Right ventricle myocardium superior (tissue), 1 donor: ENCODE data around the gene XPR1. TPM values are rescaled to one million over a fixed set of nuclear protein-coding genes. Genes with fewer than 3 reads are reported as not detected.

ENCODE experiments used
- ATAC-seq: fragments of 200-7000 bp; cut with Tn5 transposase; one replicate; pipeline ENCODE4 v1.9.1; 2020; ENCODE audit warnings: mild to moderate bottlenecking; ENCODE audit not compliant: poor library complexity
- DNase-seq: peaks from one replicate; pipeline ENCODE4 v3.0.0-alpha.2; 2020
- intact Hi-C: fragments of 100-400 bp; cut with DNase I; formaldehyde crosslinking; loops from one replicate; pipeline ENCODE4 v1.11.2; 2022
- long read RNA-seq: library from polyadenylated mRNA; unstranded; transcript quantifications from one replicate; pipeline ENCODE4 v2.0.0, GENCODE V29; 2021
- total RNA-seq: library from RNA; stranded (reverse); fragmentation: NEBNext Ultra II Directional; extraction: Animal tissue kit (Norgen Biotek cat#: 25700); gene quantifications from one replicate; pipeline ENCODE4 v1.2.1, GENCODE V29; 2021
- donor health status: DM: no; HTN: yes; CAD: no; lungs with severe emphysema.

Gene XPR1
- total RNA-seq: 38.6 TPM
- long read RNA-seq, full-length matches to known transcripts: 1 of 16 reads
- long read RNA-seq, partial matches to known transcripts: 9 of 16 reads
- long read RNA-seq, other reads (novel, unspliced or antisense): 6 of 16 reads

- DNase-seq (peak; percentile 97), ATAC-seq (peak; percentile 97)
- intact Hi-C loops: loop anchor here (5.0 to 10.0 kb wide), 2 partner anchors 90 to 223 kb away; no protein-coding TSS in a partner anchor
These were observed at the start of gene XPR1 for GRCh38 chr1:180631766-180632325. Gene XPR1, plus strand, starts transcription at chr1:180632022. Its CDS starts 180 bp downstream, at chr1:180632202.

- no peak for ATAC-seq
- no peak for DNase-seq
- intact Hi-C loops: no loop called here
These were observed 47.0 kb upstream of the XPR1 start for GRCh38 chr1:180584869-180585268.

- DNase-seq (no peak), ATAC-seq (no peak)
- intact Hi-C loops: no loop called here
These were observed 45.8 kb upstream of the XPR1 start for GRCh38 chr1:180585994-180586359.

- no peak for ATAC-seq
- intact Hi-C loops: no loop called here
- DNase-seq: no peak
These were observed 45.1 kb upstream of the XPR1 start for GRCh38 chr1:180586671-180587155.

- ATAC-seq (no peak), DNase-seq (no peak)
- intact Hi-C loops: no loop called here
These were observed 43.7 kb upstream of the XPR1 start for GRCh38 chr1:180588121-180588520.

- DNase-seq: no peak
- ATAC-seq: no peak
- intact Hi-C loops: no loop called here
These were observed 40.9 kb upstream of the XPR1 start for GRCh38 chr1:180590889-180591288.

GRCh38 chr1:180593382-180593781, 38.4 kb upstream of the XPR1 start:
- ATAC-seq: peak; percentile 95
- intact Hi-C loops: no loop called here
- no peak for DNase-seq

GRCh38 chr1:180594723-180595122, 37.1 kb upstream of the XPR1 start:
- no peak for DNase-seq
- ATAC-seq: no peak
- intact Hi-C loops: no loop called here

GRCh38 chr1:180595966-180596365, 35.9 kb upstream of the XPR1 start:
- intact Hi-C loops: no loop called here
- no peak for ATAC-seq
- DNase-seq: no peak

- intact Hi-C loops: no loop called here
- no peak for DNase-seq
- ATAC-seq: no peak
These were observed 34.3 kb upstream of the XPR1 start for GRCh38 chr1:180597520-180597919.

GRCh38 chr1:180598333-180598974, 33.4 kb upstream of the XPR1 start:
- intact Hi-C loops: no loop called here
- ATAC-seq: no peak
- no peak for DNase-seq

- ATAC-seq: no peak
- intact Hi-C loops: no loop called here
These were observed 31.5 kb upstream of the XPR1 start for GRCh38 chr1:180600343-180600742.

GRCh38 chr1:180601512-180601911, 30.3 kb upstream of the XPR1 start:
- intact Hi-C loops: no loop called here
- DNase-seq (no peak), ATAC-seq (no peak)

More at GRCh38 chr1:180600343-180600742, 31.5 kb upstream of the XPR1 start:
- DNase-seq: no peak

- DNase-seq: peak; percentile 53
- peak; percentile 94 for ATAC-seq
- intact Hi-C loops: no loop called here
These were observed 28.5 kb upstream of the XPR1 start for GRCh38 chr1:180603223-180603849.

- ATAC-seq (peak; percentile 14), DNase-seq (no peak)
- intact Hi-C loops: no loop called here
These were observed 28.0 kb upstream of the XPR1 start for GRCh38 chr1:180603850-180604226.

- DNase-seq (no peak), ATAC-seq (no peak)
- intact Hi-C loops: no loop called here
These were observed 25.7 kb upstream of the XPR1 start for GRCh38 chr1:180606155-180606554.

GRCh38 chr1:180609643-180610555, 21.9 kb upstream of the XPR1 start:
- ATAC-seq (peak; percentile 39), DNase-seq (no peak)
- intact Hi-C loops: no loop called here

- intact Hi-C loops: no loop called here
- ATAC-seq: no peak
- DNase-seq: no peak
These were observed 21.2 kb upstream of the XPR1 start for GRCh38 chr1:180610556-180611015.
